Measurements from ENCODE around the gene ARHGEF9.

The ARHGEF9 gene

GRCh38 chrX:63765712-63766111 is 19.3 kb downstream of the ARHGEF9 start:
- Mint-ChIP-seq H3K36me3 (ENCODE audit: low read depth) (peaks cover 37% of the 10 kb centered on the region), H3K4me3 (no peak overlapping the region), H3K4me1 (peaks cover 6% of the 10 kb centered on the region), H3K9me3 (peaks cover 62% of the 10 kb centered on the region), H3K27ac (no peak overlapping the region), H3K27me3 (ENCODE audit: low read depth, poor library complexity) (peaks cover 2% of the 10 kb centered on the region)
- TF ChIP-seq CTCF (IDR thresholded peaks at IDR 0.05): no peak
- DNase-seq: no peak

GRCh38 chrX:63764946-63765345 is 20.1 kb downstream of the ARHGEF9 start:
- peak overlapping the region; percentile 59 for H3K27ac Mint-ChIP-seq
- H3K4me1 Mint-ChIP-seq: peaks cover 6% of the 10 kb centered on the region
- peaks cover 30% of the 10 kb centered on the region for H3K36me3 Mint-ChIP-seq (ENCODE audit: low read depth)
- no peak for DNase-seq
- H3K4me3 Mint-ChIP-seq: no peak overlapping the region
- H3K27me3 Mint-ChIP-seq (ENCODE audit: low read depth, poor library complexity): no peaks in the 10 kb centered on the region
- H3K9me3 Mint-ChIP-seq: peaks cover 61% of the 10 kb centered on the region
- no peak for TF ChIP-seq CTCF (IDR thresholded peaks at IDR 0.05)

GRCh38 chrX:63761639-63762038 is 23.4 kb downstream of the ARHGEF9 start:
- Mint-ChIP-seq H3K4me1 (peaks cover 6% of the 10 kb centered on the region), H3K36me3 (ENCODE audit: low read depth) (peaks cover 7% of the 10 kb centered on the region), H3K4me3 (no peak overlapping the region), H3K27me3 (ENCODE audit: low read depth, poor library complexity) (no peaks in the 10 kb centered on the region), H3K27ac (no peak overlapping the region), H3K9me3 (peaks cover 53% of the 10 kb centered on the region)
- no peak for DNase-seq
- no peak for TF ChIP-seq CTCF (IDR thresholded peaks at IDR 0.05)

GRCh38 chrX:63758011-63758410 is 27.0 kb downstream of the ARHGEF9 start:
- Mint-ChIP-seq H3K9me3 (peaks cover 41% of the 10 kb centered on the region), H3K4me1 (peaks cover 16% of the 10 kb centered on the region), H3K36me3 (ENCODE audit: low read depth) (no peaks in the 10 kb centered on the region), H3K27ac (no peak overlapping the region), H3K27me3 (ENCODE audit: low read depth, poor library complexity) (no peaks in the 10 kb centered on the region), H3K4me3 (no peak overlapping the region)
- DNase-seq: no peak
- no peak for TF ChIP-seq CTCF (IDR thresholded peaks at IDR 0.05)

- no peak for DNase-seq
- no peaks in the 10 kb centered on the region for H3K36me3 Mint-ChIP-seq (ENCODE audit: low read depth)
- H3K27me3 Mint-ChIP-seq (ENCODE audit: low read depth, poor library complexity): no peaks in the 10 kb centered on the region
- H3K4me1 Mint-ChIP-seq: peaks cover 38% of the 10 kb centered on the region
- H3K4me3 Mint-ChIP-seq: peak overlapping the region; percentile 7
- peaks cover 49% of the 10 kb centered on the region for H3K9me3 Mint-ChIP-seq
- no peak overlapping the region for H3K27ac Mint-ChIP-seq
- no peak for TF ChIP-seq CTCF (IDR thresholded peaks at IDR 0.05)
Observed at GRCh38 chrX:63755892-63756291, 29.1 kb downstream of the ARHGEF9 start.

- DNase-seq: peak; percentile 80
- Mint-ChIP-seq H3K4me3 (peak overlapping the region; percentile 93), H3K9me3 (peaks cover 52% of the 10 kb centered on the region), H3K27me3 (ENCODE audit: low read depth, poor library complexity) (no peaks in the 10 kb centered on the region), H3K4me1 (peaks cover 46% of the 10 kb centered on the region), H3K36me3 (ENCODE audit: low read depth) (no peaks in the 10 kb centered on the region), H3K27ac (peak overlapping the region; percentile 99)
- TF ChIP-seq CTCF (IDR thresholded peaks at IDR 0.05): no peak
Observed at GRCh38 chrX:63754860-63755579, 30.0 kb downstream of the ARHGEF9 start.
